ENCODE results near the gene ACTR3C. TPM values are rescaled to one million over a fixed set of nuclear protein-coding genes. Genes with fewer than 3 reads are reported as not detected.

The ACTR3C gene
- total RNA-seq, 1 donor from 2014 or later, result not detected

DNA sequence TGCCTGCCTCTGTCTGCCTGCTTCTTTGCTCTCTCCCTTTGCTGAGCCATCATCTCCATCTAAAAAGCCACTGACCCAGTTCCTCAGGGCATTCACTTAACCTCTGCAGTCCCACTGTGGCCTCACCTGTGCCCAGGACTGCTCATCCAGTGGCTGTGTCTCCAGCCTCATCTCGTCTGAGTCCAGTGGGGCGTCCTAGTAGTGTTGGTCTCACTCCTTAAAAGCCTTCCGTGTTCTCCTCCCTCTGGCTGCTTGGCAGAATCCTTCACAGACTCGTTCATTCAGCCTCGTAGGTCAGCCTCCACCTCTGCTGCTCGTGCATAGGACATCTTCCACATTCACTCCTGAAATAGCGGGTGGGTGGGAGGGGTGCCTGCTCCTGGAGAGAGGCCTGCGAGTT is 10.8 kb upstream of the ACTR3C start:
- Mint-ChIP-seq H3K36me3 (no peaks in the 10 kb centered on the region), H3K9me3 (no peaks in the 10 kb centered on the region), H3K4me1 (peaks cover 15% of the 10 kb centered on the region), H3K27me3 (ENCODE audit: insufficient read depth, low read depth) (peaks cover 10% of the 10 kb centered on the region), H3K4me3 (no peak overlapping the region), H3K27ac (no peak overlapping the region)
- Histone ChIP-seq H4K20me1 (ENCODE audit: low read depth) (peaks cover 4% of the 10 kb centered on the region), H3K4me2 (no peak overlapping the region), H3K9me3 (ENCODE audit: low read depth) (no peaks in the 10 kb centered on the region), H3F3A (ENCODE audit: low read depth) (peaks cover 5% of the 10 kb centered on the region), H3K27me3 (peaks cover 5% of the 10 kb centered on the region), H2AFZ (replicated peaks) (no peak overlapping the region), H3K36me3 (no peaks in the 10 kb centered on the region), H3K4me3 (no peak overlapping the region), H3K4me1 (peaks cover 13% of the 10 kb centered on the region), H3K9ac (no peak overlapping the region), H3K27ac (no peak overlapping the region), H3K79me2 (ENCODE audit: low read depth) (no peaks in the 10 kb centered on the region)
- TF ChIP-seq EZH2 (IDR thresholded peaks at IDR 0.05) (no peak), EZH2phosphoT487 (IDR thresholded peaks at IDR 0.05) (no peak)
- TF ChIP-seq, protein P1, sequence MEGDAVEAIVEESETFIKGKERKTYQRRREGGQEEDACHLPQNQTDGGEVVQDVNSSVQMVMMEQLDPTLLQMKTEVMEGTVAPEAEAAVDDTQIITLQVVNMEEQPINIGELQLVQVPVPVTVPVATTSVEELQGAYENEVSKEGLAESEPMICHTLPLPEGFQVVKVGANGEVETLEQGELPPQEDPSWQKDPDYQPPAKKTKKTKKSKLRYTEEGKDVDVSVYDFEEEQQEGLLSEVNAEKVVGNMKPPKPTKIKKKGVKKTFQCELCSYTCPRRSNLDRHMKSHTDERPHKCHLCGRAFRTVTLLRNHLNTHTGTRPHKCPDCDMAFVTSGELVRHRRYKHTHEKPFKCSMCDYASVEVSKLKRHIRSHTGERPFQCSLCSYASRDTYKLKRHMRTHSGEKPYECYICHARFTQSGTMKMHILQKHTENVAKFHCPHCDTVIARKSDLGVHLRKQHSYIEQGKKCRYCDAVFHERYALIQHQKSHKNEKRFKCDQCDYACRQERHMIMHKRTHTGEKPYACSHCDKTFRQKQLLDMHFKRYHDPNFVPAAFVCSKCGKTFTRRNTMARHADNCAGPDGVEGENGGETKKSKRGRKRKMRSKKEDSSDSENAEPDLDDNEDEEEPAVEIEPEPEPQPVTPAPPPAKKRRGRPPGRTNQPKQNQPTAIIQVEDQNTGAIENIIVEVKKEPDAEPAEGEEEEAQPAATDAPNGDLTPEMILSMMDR (IDR thresholded peaks at IDR 0.05), result no peak
- DNase-seq (ENCODE audit: low spot score), result no peak

DNA sequence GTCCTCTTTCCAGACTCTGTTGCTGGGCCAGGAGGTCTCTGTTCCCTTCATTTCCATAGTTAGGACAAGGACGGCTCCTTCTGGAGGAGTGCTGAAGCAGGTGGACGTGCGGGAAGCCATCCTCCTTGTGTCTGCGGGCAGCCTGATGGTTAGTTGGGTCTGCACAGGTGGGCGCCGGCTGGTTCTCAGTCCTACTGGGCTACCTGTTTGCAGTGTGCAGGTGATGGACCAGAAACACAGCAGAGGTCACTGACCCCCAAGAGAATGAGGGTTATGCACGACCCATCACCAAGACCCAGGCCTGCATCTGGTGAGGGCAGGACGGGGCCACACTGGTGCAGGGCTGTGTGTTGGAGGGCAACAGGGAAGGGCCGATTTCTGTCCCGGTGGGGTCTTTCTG is 10.3 kb upstream of the ACTR3C start:
- Histone ChIP-seq H3K27me3 (peaks cover under 1% of the 10 kb centered on the region), H3K36me3 (no peaks in the 10 kb centered on the region), H3K79me2 (ENCODE audit: low read depth) (no peaks in the 10 kb centered on the region), H3K4me2 (no peak overlapping the region), H3K9ac (no peak overlapping the region), H3F3A (ENCODE audit: low read depth) (peaks cover 5% of the 10 kb centered on the region), H2AFZ (replicated peaks) (no peak overlapping the region), H4K20me1 (ENCODE audit: low read depth) (peaks cover 4% of the 10 kb centered on the region), H3K4me3 (no peak overlapping the region), H3K4me1 (peaks cover 13% of the 10 kb centered on the region), H3K9me3 (ENCODE audit: low read depth) (no peaks in the 10 kb centered on the region), H3K27ac (no peak overlapping the region)
- Mint-ChIP-seq H3K9me3 (no peaks in the 10 kb centered on the region), H3K27ac (no peak overlapping the region), H3K4me3 (no peak overlapping the region), H3K4me1 (peaks cover 17% of the 10 kb centered on the region), H3K27me3 (ENCODE audit: insufficient read depth, low read depth) (peaks cover 7% of the 10 kb centered on the region), H3K36me3 (no peaks in the 10 kb centered on the region)
- DNase-seq (ENCODE audit: low spot score), result no peak
- TF ChIP-seq EZH2 (IDR thresholded peaks at IDR 0.05), result no peak
- no peak for TF ChIP-seq EZH2phosphoT487 (IDR thresholded peaks at IDR 0.05)
- TF ChIP-seq, protein P1 (IDR thresholded peaks at IDR 0.05), result no peak

DNA sequence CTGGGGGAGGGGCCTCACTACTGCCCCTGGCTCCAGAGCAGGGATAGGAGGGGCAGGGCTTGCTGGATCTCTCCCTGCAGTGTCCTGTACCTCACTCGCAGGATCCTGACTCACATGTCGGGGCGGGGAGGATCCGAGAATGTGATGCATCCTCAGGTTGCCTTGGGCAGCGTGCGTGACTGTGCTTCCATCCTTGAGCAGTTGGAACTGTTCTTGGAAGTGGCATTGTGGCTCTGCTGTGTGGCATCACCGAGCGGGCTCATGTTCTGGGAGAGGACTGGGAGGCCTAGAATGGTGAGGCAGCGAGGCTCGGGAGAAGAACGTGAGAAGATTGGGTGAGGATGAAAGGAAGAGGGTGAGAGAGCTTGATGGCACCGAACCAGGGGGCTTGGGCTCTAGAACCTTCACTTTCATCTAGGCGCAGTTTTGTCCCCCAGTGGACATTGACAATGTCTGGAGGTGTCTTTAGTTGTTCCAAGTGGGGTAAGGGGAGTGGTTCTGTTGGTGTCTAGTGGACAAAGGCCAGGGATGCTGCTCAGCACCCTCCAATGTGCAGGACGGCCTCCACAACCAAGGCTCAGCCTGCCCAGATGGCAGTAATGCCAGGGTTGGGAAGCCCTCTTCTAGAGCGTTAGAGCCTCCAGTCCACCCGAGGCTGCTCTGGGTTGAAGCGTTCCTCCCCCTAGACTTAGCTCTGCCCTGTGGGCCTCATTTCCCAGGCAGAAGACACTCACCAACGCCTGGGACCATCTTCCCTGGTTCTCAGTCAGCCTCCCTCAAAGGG is 9.7 kb upstream of the ACTR3C start:
- no peak overlapping the region for H3K27ac Mint-ChIP-seq
- Histone ChIP-seq H3K4me1 (peaks cover 10% of the 10 kb centered on the region), H2AFZ (replicated peaks) (no peak overlapping the region), H3K9me3 (ENCODE audit: low read depth) (no peaks in the 10 kb centered on the region), H3K36me3 (no peaks in the 10 kb centered on the region), H3K27me3 (no peaks in the 10 kb centered on the region), H3K79me2 (ENCODE audit: low read depth) (no peaks in the 10 kb centered on the region), H3K4me2 (no peak overlapping the region), H3K9ac (no peak overlapping the region), H3K4me3 (no peak overlapping the region), H4K20me1 (ENCODE audit: low read depth) (peaks cover 2% of the 10 kb centered on the region), H3K27ac (no peak overlapping the region), H3F3A (ENCODE audit: low read depth) (peaks cover 5% of the 10 kb centered on the region)
- no peaks in the 10 kb centered on the region for H3K9me3 Mint-ChIP-seq
- TF ChIP-seq EZH2 (IDR thresholded peaks at IDR 0.05), result no peak
- TF ChIP-seq, protein P1 (IDR thresholded peaks at IDR 0.05), result no peak
- no peak for TF ChIP-seq EZH2phosphoT487 (IDR thresholded peaks at IDR 0.05)
- H3K36me3 Mint-ChIP-seq, result no peaks in the 10 kb centered on the region
- no peak for DNase-seq (ENCODE audit: low spot score)
- no peak overlapping the region for H3K4me3 Mint-ChIP-seq
- peaks cover 7% of the 10 kb centered on the region for H3K27me3 Mint-ChIP-seq (ENCODE audit: insufficient read depth, low read depth)
- H3K4me1 Mint-ChIP-seq, result peaks cover 15% of the 10 kb centered on the region
